H1 (cell line): ENCODE measurements around the gene RMRP. TPM values are rescaled to one million over a fixed set of nuclear protein-coding genes. Genes with fewer than 3 reads are reported as not detected.

Experiments
- CTCF ChIA-PET: fragments of 300-600 bp; sonication (Branson Sonifier 250); formaldehyde crosslinking; loops from one replicate; lab custom pipeline; 2021; ENCODE audit not compliant: partially characterized antibody; lab: Charles Lee
- POLR2A ChIA-PET: fragments of 300-600 bp; sonication (Branson Sonifier 250); formaldehyde crosslinking; loops from one replicate; lab custom pipeline; 2021; ENCODE audit warnings: inconsistent platforms; ENCODE audit not compliant: partially characterized antibody; lab: Charles Lee
- DNase-seq, 2 experiments: peaks; one replicate each; pipeline versions ENCODE4 v3.0.0 to v3.0.0-alpha.2; 2010 to 2022; ENCODE audit warnings: low spot score in 2 of 2, low read depth in 1 of 2, mixed read lengths in 1 of 2
- FAIRE-seq: peaks from 2 replicates; lab custom pipeline; 2011; peaks lifted over from hg19 to GRCh38; lab: Jason Lieb, UNC
- H2AFZ ChIP-seq: 2 replicates; pipeline ENCODE4 v1.8.1; 2012; ENCODE audit warnings: low read length, inconsistent platforms
- H2AK5ac ChIP-seq: 2 replicates; pipeline ENCODE4 v1.6.1; 2013; ENCODE audit warnings: low read depth, low read length
- H2BK120ac ChIP-seq: replicated peaks from 2 replicates; pipeline ENCODE3; 2013; ENCODE audit warnings: low read depth, low read length, inconsistent platforms
- H2BK12ac ChIP-seq: 2 replicates; pipeline ENCODE4 v1.6.1; 2013; ENCODE audit warnings: low read depth, low read length
- H2BK15ac ChIP-seq: 2 replicates; pipeline ENCODE4 v1.6.1; 2013; ENCODE audit warnings: low read length
- H2BK20ac ChIP-seq: 2 replicates; pipeline ENCODE4 v1.6.1; 2013; ENCODE audit warnings: low read length
- H2BK5ac ChIP-seq: 2 replicates; pipeline ENCODE4 v1.6.1; 2013; ENCODE audit warnings: low read depth, low read length
- H3K14ac ChIP-seq: 2 replicates; pipeline ENCODE4 v1.6.1; 2013; ENCODE audit warnings: inconsistent platforms; ENCODE audit not compliant: insufficient read length
- H3K18ac ChIP-seq: 2 replicates; pipeline ENCODE4 v1.6.1; 2013; ENCODE audit warnings: low read length; ENCODE audit errors: extremely low read depth
- H3K23ac ChIP-seq: 2 replicates; pipeline ENCODE4 v1.6.1; 2013; ENCODE audit warnings: inconsistent platforms; ENCODE audit not compliant: insufficient read length
- H3K23me2 ChIP-seq: 2 replicates; pipeline ENCODE4 v1.6.1; 2013; ENCODE audit warnings: low read depth, low read length
- H3K27ac ChIP-seq: 2 replicates; pipeline ENCODE4 v1.6.1; 2011; ENCODE audit warnings: low read depth, low read length, inconsistent platforms
- H3K27me3 ChIP-seq, 4 experiments: replicated peaks in 1 of 4; 1 replicate in 1 of 4; 2 replicates in 3 of 4; pipeline versions ENCODE4 v1.6.1 to v1.8.1; 2011 to 2013; ENCODE audit warnings: low read length in 3 of 4, mild to moderate bottlenecking in 3 of 4, inconsistent platforms in 2 of 4, mixed read lengths in 2 of 4, moderate library complexity in 1 of 4; ENCODE audit not compliant: control insufficient read depth in 3 of 4, insufficient read depth in 3 of 4; ENCODE audit errors: extremely low read depth in 1 of 4
- H3K36me3 ChIP-seq, 4 experiments: 2 replicates each; pipeline versions ENCODE4 v1.6.1 to v1.8.1; 2011 to 2013; ENCODE audit warnings: mild to moderate bottlenecking in 4 of 4, low read length in 3 of 4, moderate library complexity in 2 of 4, control low read depth in 1 of 4, inconsistent platforms in 1 of 4; ENCODE audit not compliant: insufficient read depth in 4 of 4, control insufficient read depth in 2 of 4
- H3K4ac ChIP-seq: replicated peaks from 2 replicates; pipeline ENCODE3; 2013; ENCODE audit warnings: low read length, low read depth, mixed read lengths, inconsistent platforms; ENCODE audit not compliant: insufficient read length
- H3K4me1 ChIP-seq, 4 experiments: replicated peaks in 1 of 4; 1 replicate in 1 of 4; 2 replicates in 3 of 4; pipeline versions ENCODE4 v1.6.1 to v1.8.1; 2011 to 2013; ENCODE audit warnings: low read length in 3 of 4, inconsistent platforms in 2 of 4, mixed read lengths in 1 of 4; ENCODE audit not compliant: insufficient read depth in 4 of 4, control insufficient read depth in 3 of 4
- H3K4me2 ChIP-seq, 2 experiments: 2 replicates each; pipeline versions ENCODE4 v1.6.1 to v1.8.1; 2011 to 2013; ENCODE audit warnings: low read depth in 2 of 2, low read length in 2 of 2, control low read depth in 1 of 2, inconsistent platforms in 1 of 2, mild to moderate bottlenecking in 1 of 2; ENCODE audit not compliant: insufficient read depth in 1 of 2
- H3K4me3 ChIP-seq, 4 experiments: fragments of 200-600, 300-600 bp in 1 of 4; sonication (generic), shearing (Covaris generic), sonication (Bioruptor Twin) in 1 of 4; 2 replicates each; pipeline versions ENCODE4 v1.5.1 to v1.8.1; 2011 to 2016; ENCODE audit warnings: low read length in 4 of 4, low read depth in 3 of 4, control low read depth in 2 of 4, inconsistent platforms in 2 of 4, mild to moderate bottlenecking in 2 of 4, mixed read lengths in 1 of 4, moderate library complexity in 1 of 4; ENCODE audit not compliant: insufficient read depth in 2 of 4; ENCODE audit errors: extremely low read depth in 1 of 4
- H3K56ac ChIP-seq: replicated peaks from 2 replicates; pipeline ENCODE3; 2013; ENCODE audit warnings: low read depth, mild to moderate bottlenecking, mixed read lengths, low read length, inconsistent platforms; ENCODE audit not compliant: insufficient read length
- H3K79me1 ChIP-seq: 2 replicates; pipeline ENCODE4 v1.6.1; 2013; ENCODE audit warnings: low read depth, low read length, control low read depth
- H3K79me2 ChIP-seq, 2 experiments: 2 replicates each; pipeline versions ENCODE4 v1.6.1 to v1.8.1; 2012 to 2013; ENCODE audit warnings: low read length in 2 of 2, mild to moderate bottlenecking in 2 of 2, inconsistent platforms in 1 of 2; ENCODE audit not compliant: insufficient read depth in 2 of 2, control insufficient read depth in 1 of 2
- H3K9ac ChIP-seq, 4 experiments: replicated peaks in 1 of 4; 1 replicate in 1 of 4; 2 replicates in 3 of 4; pipeline versions ENCODE4 v1.6.1 to v1.8.1; 2011 to 2013; ENCODE audit warnings: low read depth in 3 of 4, low read length in 3 of 4, control low read depth in 2 of 4, mild to moderate bottlenecking in 2 of 4, moderate library complexity in 2 of 4, inconsistent platforms in 1 of 4; ENCODE audit errors: extremely low read depth in 1 of 4
- H3K9me3 ChIP-seq, 2 experiments: 2 replicates each; pipeline versions ENCODE4 v1.6.1 to v1.8.1; 2012 to 2013; ENCODE audit warnings: mild to moderate bottlenecking in 2 of 2, moderate library complexity in 2 of 2, control low read depth in 1 of 2, inconsistent platforms in 1 of 2, low read depth in 1 of 2, low read length in 1 of 2, mixed read lengths in 1 of 2; ENCODE audit not compliant: insufficient read depth in 2 of 2
- H4K20me1 ChIP-seq, 2 experiments: replicated peaks in 1 of 2; 2 replicates each; pipeline versions ENCODE3 to v1.8.1; 2011 to 2013; ENCODE audit warnings: inconsistent platforms in 2 of 2, low read length in 2 of 2, mild to moderate bottlenecking in 1 of 2; ENCODE audit not compliant: insufficient read depth in 2 of 2, control insufficient read depth in 1 of 2
- H4K5ac ChIP-seq: 2 replicates; pipeline ENCODE4 v1.6.1; 2013; ENCODE audit warnings: low read length, low read depth, mixed read lengths, inconsistent platforms; ENCODE audit not compliant: insufficient read length
- H4K8ac ChIP-seq: 2 replicates; pipeline ENCODE4 v1.8.0; 2013; ENCODE audit warnings: mild to moderate bottlenecking, moderate library complexity, low read length, inconsistent platforms; ENCODE audit not compliant: insufficient read depth; ENCODE audit errors: extremely low read depth
- H4K91ac ChIP-seq: replicated peaks from 2 replicates; pipeline ENCODE3; 2013; ENCODE audit warnings: low read length, mixed read lengths, inconsistent platforms; ENCODE audit not compliant: insufficient read length
- GABPA ChIP-seq: IDR thresholded peaks from 2 replicates; pipeline ENCODE4 v1.6.1; 2011; ENCODE audit warnings: mild to moderate bottlenecking, low read length, moderate library complexity, borderline replicate concordance; ENCODE audit not compliant: insufficient read depth
- WGBS, 2 experiments: shearing (Covaris generic) in 1 of 2; methylation state at CpG; one replicate each; pipeline versions ENCODE4 v1.1.6 to v1.1.7; 2013 to 2015; ENCODE audit warnings: low lambda C conversion rate in 2 of 2, mixed read lengths in 2 of 2, inconsistent platforms in 1 of 2, low coverage in 1 of 2, missing lambda C conversion rate in 1 of 2; ENCODE audit not compliant: insufficient replicate concordance in 2 of 2, insufficient coverage in 1 of 2, insufficient read length in 1 of 2; ENCODE audit errors: extremely low coverage in 1 of 2, missing lambda C conversion rate in 1 of 2; 5-methylcytosine and 5-hydroxymethylcytosine counted together
- polyA plus RNA-seq, 7 experiments: library from polyadenylated mRNA; depleted of rRNA in 3 of 7; stranded (reverse) in 5 of 7; unstranded in 2 of 7; fragments of >200 nt in 5 of 7; fragments of 200-250 nt in 2 of 7; gene quantifications; 1 replicate in 5 of 7; 2 replicates in 1 of 7; 4 replicates in 1 of 7; pipeline versions ENCODE4 v1.2.1 to v1.2.3, GENCODE V29; 2011 to 2013; ENCODE audit warnings: missing spikeins in 2 of 7, mixed read lengths in 2 of 7
- total RNA-seq: library from RNA; stranded (reverse); fragmentation: NEBNext Ultra II Directional; extraction: Animal tissue kit (Norgen Biotek cat#: 25700); gene quantifications from 2 replicates; pipeline ENCODE4 v1.2.1, GENCODE V29; 2021

The RMRP gene
- total and polyA plus RNA-seq, 2 of the 8 experiments (the other 6 are each of a cell fraction or from before 2014, with no cell fraction given): 169 to 14,987 TPM

- H2BK15ac ChIP-seq: peak overlapping the region; percentile 88; the same call in 1 of the 2 replicates
- H4K91ac ChIP-seq: peak overlapping the region; percentile 26
- H3K79me2 ChIP-seq: no peaks in the 10 kb centered on the region
- TF ChIP-seq GABPA: no peak
- POLR2A ChIA-PET: interaction anchor here (1.0 to 2.1 kb wide), 7 partner anchors 8 to 112 kb away, joined by 3 to 7 read pairs (median 4); partner anchors contain the start of gene ARHGEF39
- H3K4ac ChIP-seq: no peak overlapping the region
- H3K23ac ChIP-seq: no peak overlapping the region
- WGBS, 2 experiments: 55% methylated on average over 17 of the region's 17 CpGs; no CpG with 5 or more reads in 1 of the 2 experiments
- H2BK20ac ChIP-seq: no peak overlapping the region
- peak overlapping the region; percentile 75 for H3K18ac ChIP-seq
- peak overlapping the region; percentile 35 for H4K8ac ChIP-seq
- peak overlapping the region; percentile 74 to 77 for H3K4me2 ChIP-seq
- no peaks in the 10 kb centered on the region for H3K36me3 ChIP-seq
- peaks cover 0 to 9% (median 5%) of the 10 kb centered on the region in 4 experiments; a peak in 4 of 7 replicates for H3K4me1 ChIP-seq
- no peak overlapping the region for H3K27ac ChIP-seq
- H4K5ac ChIP-seq: peak overlapping the region; percentile 34
- no peak for FAIRE-seq
- no peaks in the 10 kb centered on the region for H4K20me1 ChIP-seq
- no peaks in the 10 kb centered on the region for H3K9me3 ChIP-seq
- H3K4me3 ChIP-seq: peak overlapping the region; percentile 44 to 69 (median 50)
- peak overlapping the region; percentile 71 for H2AFZ ChIP-seq
- no peak overlapping the region for H3K56ac ChIP-seq
- H2BK120ac ChIP-seq: no peak overlapping the region
- peak overlapping the region in 1 of 4 experiments; percentile 25; a peak in 2 of 7 replicates for H3K9ac ChIP-seq
- no peak overlapping the region for H2AK5ac ChIP-seq
- H3K23me2 ChIP-seq: peaks cover 9% of the 10 kb centered on the region
- no peak for DNase-seq
- CTCF ChIA-PET: interaction anchor here (1.0 to 5.2 kb wide), 16 partner anchors 10 to 174 kb away, joined by 3 to 31 read pairs (median 6); partner anchors contain the start of genes CCDC107, RMRP and SIT1
- H3K27me3 ChIP-seq: peaks cover 0 to 18% (median 14%) of the 10 kb centered on the region in 4 experiments; a peak in 4 of 7 replicates
- H3K14ac ChIP-seq: no peak overlapping the region
- no peak overlapping the region for H2BK12ac ChIP-seq
- H2BK5ac ChIP-seq: no peak overlapping the region
- H3K79me1 ChIP-seq: no peaks in the 10 kb centered on the region
Observed at GRCh38 chr9:35615981-35616680, 41.7 kb downstream of the RMRP start.
